ENCODE data around the gene GABRG3. TPM values are rescaled to one million over a fixed set of nuclear protein-coding genes. Genes with fewer than 3 reads are reported as not detected.

The GABRG3 gene
- polyA plus RNA-seq, 2 of the 4 experiments (the other 2 are of a cell fraction) = 0.08 to 0.18 TPM

GRCh38 chr15:27066446-27066845 lies 95.5 kb downstream of the GABRG3 start:
- no peak for DNase-seq (ENCODE audit: low read depth in 1 of 2, low spot score in 1 of 2)
- Histone ChIP-seq H3K4me1 (peaks cover 6% of the 10 kb centered on the region; the same call in 2 of the 3 replicates), H3K9me3 (peaks cover 8% of the 10 kb centered on the region; the same call in 2 of the 3 replicates), H3K27ac (no peak overlapping the region), H3K4me3 (no peak overlapping the region), H3K4me2 (no peak overlapping the region)
- ChIA-PET CTCF (interaction anchor here (1.2 kb wide), 1 partner anchor 80 kb away, joined by 3 read pairs; no protein-coding TSS in a partner anchor), POLR2A (no interaction called here)
- ATAC-seq = no peak
- no peak for FAIRE-seq
- TF ChIP-seq HEYL (CRISPR knock-in tag; IDR thresholded peaks at IDR 0.05) (no peak), RFX5 (IDR thresholded peaks at IDR 0.05) (no peak), RAD21 (conservative IDR thresholded peaks at IDR 0.05 in 1 of 2, IDR thresholded peaks at IDR 0.05 in 1 of 2) (no peak), HOXB13 (CRISPR knock-in tag; IDR thresholded peaks at IDR 0.05; ENCODE audit: low read depth) (no peak), MAX (IDR thresholded peaks at IDR 0.05) (no peak), REST (IDR thresholded peaks at IDR 0.05) (no peak), POLR2A (IDR thresholded peaks at IDR 0.05; ENCODE audit: low read length) (no peak), ELK1 (IDR thresholded peaks at IDR 0.05; ENCODE audit: low read depth, low read length) (no peak), ESRRA (IDR thresholded peaks at IDR 0.05; ENCODE audit: borderline replicate concordance, low read length) (no peak), NR3C1 (IDR thresholded peaks at IDR 0.05) (no peak), ZNF302 (CRISPR knock-in tag; IDR thresholded peaks at IDR 0.05) (no peak), CHD2 (IDR thresholded peaks at IDR 0.05; ENCODE audit: low read length, partially characterized antibody) (no peak)
- 32% methylated on average over 2 of the region's 2 CpGs for WGBS (ENCODE audit: missing lambda C conversion rate)

GRCh38 chr15:27067175-27067574 lies 96.2 kb downstream of the GABRG3 start:
- no peak overlapping the region for H3K4me3 ChIP-seq
- POLR2A ChIA-PET = no interaction called here
- H3K27ac ChIP-seq = no peak overlapping the region
- DNase-seq (ENCODE audit: low read depth in 1 of 2, low spot score in 1 of 2) (no peak), FAIRE-seq (no peak), ATAC-seq (no peak)
- no peak overlapping the region for H3K4me2 ChIP-seq
- TF ChIP-seq HEYL (CRISPR knock-in tag; IDR thresholded peaks at IDR 0.05) = no peak
- TF ChIP-seq HOXB13 (CRISPR knock-in tag; IDR thresholded peaks at IDR 0.05; ENCODE audit: low read depth) = no peak
- TF ChIP-seq CBX2 (IDR thresholded peaks at IDR 0.05; ENCODE audit: borderline replicate concordance, low read depth) = no peak
- TF ChIP-seq PBX3 (IDR thresholded peaks at IDR 0.05) = no peak
- TF ChIP-seq EP300 (IDR thresholded peaks at IDR 0.05) = no peak
- no peak for TF ChIP-seq NR3C1 (IDR thresholded peaks at IDR 0.05)
- TF ChIP-seq MAX (IDR thresholded peaks at IDR 0.05) = no peak
- no peak for TF ChIP-seq RNF2 (IDR thresholded peaks at IDR 0.05; ENCODE audit: borderline replicate concordance, low read depth)
- TF ChIP-seq RARB (CRISPR knock-in tag; IDR thresholded peaks at IDR 0.05) = no peak
- no peak for TF ChIP-seq FOSB (CRISPR knock-in tag; IDR thresholded peaks at IDR 0.05)
- TF ChIP-seq EHMT2 (IDR thresholded peaks at IDR 0.05; ENCODE audit: low read depth) = no peak
- TF ChIP-seq USF2 (IDR thresholded peaks at IDR 0.05) = no peak
- TF ChIP-seq FOXS1 (CRISPR knock-in tag; IDR thresholded peaks at IDR 0.05) = no peak
- TF ChIP-seq CEBPB (IDR thresholded peaks at IDR 0.05) = no peak
- TF ChIP-seq CBX8 (IDR thresholded peaks at IDR 0.05) = no peak
- TF ChIP-seq HOXA7 (CRISPR knock-in tag; IDR thresholded peaks at IDR 0.05) = no peak
- no peak for TF ChIP-seq HES2 (IDR thresholded peaks at IDR 0.05)
- no peak for TF ChIP-seq BHLHE40 (IDR thresholded peaks at IDR 0.05; ENCODE audit: low read depth, low read length)
- no peak for TF ChIP-seq JUNB (IDR thresholded peaks at IDR 0.05)
- TF ChIP-seq ATOH8 (CRISPR knock-in tag; IDR thresholded peaks at IDR 0.05; ENCODE audit: low read depth) = no peak
- CTCF ChIA-PET = interaction anchor here (1.0 to 1.1 kb wide), 2 partner anchors 9 to 15 kb away, joined by 3 read pairs; no protein-coding TSS in a partner anchor
- 33% methylated on average over 11 of the region's 12 CpGs for WGBS (ENCODE audit: missing lambda C conversion rate)
- H3K4me1 ChIP-seq = no peaks in the 10 kb centered on the region
- peaks cover 8% of the 10 kb centered on the region; the same call in 2 of the 3 replicates for H3K9me3 ChIP-seq
